Neural cell (in vitro differentiated cells): ENCODE measurements around the gene IL17RD. TPM values are rescaled to one million over a fixed set of nuclear protein-coding genes. Genes with fewer than 3 reads are reported as not detected.

Experiments used
- H2AFZ ChIP-seq: fragments of 200-600, 300-800 bp; sonication (generic), shearing (Covaris generic); 2 replicates; pipeline ENCODE4 v1.6.0; 2014; ENCODE audit warnings: low read depth, mild to moderate bottlenecking, antibody characterized with exemption, low read length, moderate library complexity
- H3F3A ChIP-seq: fragments of 200-600 bp; shearing (Covaris generic); 2 replicates; pipeline ENCODE4 v1.6.1; 2016; ENCODE audit warnings: mild to moderate bottlenecking, moderate library complexity, mixed read lengths, antibody characterized with exemption, low read length; ENCODE audit not compliant: insufficient read depth, poor library complexity, severe bottlenecking
- H3K27ac ChIP-seq: fragments of 200-600, 300-800 bp; sonication (generic), shearing (Covaris generic); 2 replicates; pipeline ENCODE4 v1.5.1; 2014; ENCODE audit warnings: mild to moderate bottlenecking, low read length, moderate library complexity
- H3K27me3 ChIP-seq: fragments of 300-800, 200-600 bp; sonication (generic), shearing (Covaris generic); 2 replicates; pipeline ENCODE4 v1.6.0; 2014; ENCODE audit warnings: mild to moderate bottlenecking, low read depth, low read length, moderate library complexity; ENCODE audit not compliant: insufficient read depth
- H3K36me3 ChIP-seq: fragments of 300-800, 200-600 bp; sonication (generic), shearing (Covaris generic); 2 replicates; pipeline ENCODE4 v1.5.1; 2014; ENCODE audit warnings: mild to moderate bottlenecking, antibody characterized with exemption, low read length, moderate library complexity; ENCODE audit not compliant: insufficient read depth
- H3K4me2 ChIP-seq: fragments of 300-800, 200-600 bp; sonication (generic), shearing (Covaris generic); 2 replicates; pipeline ENCODE4 v1.6.0; 2014; ENCODE audit warnings: mild to moderate bottlenecking, low read length
- H3K4me3 ChIP-seq: fragments of 300-800, 200-600 bp; sonication (generic), shearing (Covaris generic); 2 replicates; pipeline ENCODE4 v1.5.1; 2014; ENCODE audit warnings: mild to moderate bottlenecking, low read length, moderate library complexity
- H3K79me2 ChIP-seq: fragments of 200-600 bp; shearing (Covaris generic); replicated peaks from 2 replicates; pipeline ENCODE4 v1.6.0; 2014; ENCODE audit warnings: mild to moderate bottlenecking, low read length, moderate library complexity; ENCODE audit not compliant: insufficient read depth
- H3K9ac ChIP-seq: fragments of 300-800, 200-600 bp; sonication (generic), shearing (Covaris generic); 2 replicates; pipeline ENCODE4 v1.6.1; 2016; ENCODE audit warnings: mild to moderate bottlenecking, low read length, mixed read lengths
- H3K9me2 ChIP-seq: fragments of 200-600 bp; shearing (Covaris generic); 2 replicates; pipeline ENCODE4 v1.6.1; 2016; ENCODE audit warnings: mild to moderate bottlenecking, low read length, mixed read lengths; ENCODE audit not compliant: insufficient read depth
- H3K9me3 ChIP-seq: fragments of 200-600, 300-800 bp; sonication (generic), shearing (Covaris generic); 2 replicates; pipeline ENCODE4 v1.6.1; 2016; ENCODE audit warnings: mild to moderate bottlenecking, mixed run types, low read length, moderate library complexity, mixed read lengths
- H4K20me1 ChIP-seq: fragments of 200-600 bp; shearing (Covaris generic); 2 replicates; pipeline ENCODE4 v1.6.1; 2016; ENCODE audit warnings: mild to moderate bottlenecking, mixed run types; ENCODE audit not compliant: insufficient read depth
- EP300 ChIP-seq: fragments of 450-650 bp; conservative IDR thresholded peaks from 2 replicates; pipeline ENCODE4 v1.6.1; 2014; ENCODE audit warnings: antibody characterized with exemption, mild to moderate bottlenecking, moderate library complexity; ENCODE audit not compliant: poor library complexity, severe bottlenecking
- EZH2 ChIP-seq: fragments of 200-600, 300-800 bp; shearing (Covaris generic), sonication (generic); IDR thresholded peaks from 2 replicates; pipeline ENCODE4 v1.6.1; 2014; ENCODE audit warnings: antibody characterized with exemption, low read length, borderline replicate concordance, mild to moderate bottlenecking; ENCODE audit not compliant: insufficient read depth, poor library complexity, severe bottlenecking
- MXI1 ChIP-seq: fragments of 450-650 bp; conservative IDR thresholded peaks from 2 replicates; pipeline ENCODE4 v1.6.1; 2014; ENCODE audit warnings: antibody characterized with exemption, mild to moderate bottlenecking; ENCODE audit not compliant: poor library complexity, severe bottlenecking
- POLR2AphosphoS5 ChIP-seq: IDR thresholded peaks from 2 replicates; pipeline ENCODE4 v1.6.1; 2012
- RAD21 ChIP-seq: fragments of 450-650 bp; conservative IDR thresholded peaks from 2 replicates; pipeline ENCODE4 v1.6.1; 2014; ENCODE audit warnings: antibody characterized with exemption, mild to moderate bottlenecking, moderate library complexity
- SMC3 ChIP-seq: fragments of 450-650 bp; conservative IDR thresholded peaks from 2 replicates; pipeline ENCODE4 v1.6.1; 2014; ENCODE audit warnings: antibody characterized with exemption, mild to moderate bottlenecking, moderate library complexity; ENCODE audit not compliant: poor library complexity
- TAF1 ChIP-seq: IDR thresholded peaks from 2 replicates; pipeline ENCODE4 v1.6.1; 2012; ENCODE audit warnings: low read depth
- polyA plus RNA-seq: library from polyadenylated mRNA; depleted of rRNA; stranded (reverse); fragments of >200 nt; gene quantifications from 2 replicates; pipeline ENCODE4 v1.2.3, GENCODE V29; 2014
- TF ChIP-seq, protein P1 (sequence below): fragments of 450-650 bp; IDR thresholded peaks from 2 replicates; pipeline ENCODE4 v1.5.1; 2014; ENCODE audit warnings: antibody characterized with exemption, mild to moderate bottlenecking, moderate library complexity; ENCODE audit not compliant: poor library complexity, severe bottlenecking
- TF ChIP-seq, protein P2 (sequence below): IDR thresholded peaks from 2 replicates; pipeline ENCODE4 v1.6.1; 2012; ENCODE audit warnings: borderline replicate concordance

IL17RD gene
- polyA plus RNA-seq, 1 donor from 2014 or later = 14.8 TPM

- Histone ChIP-seq H3K27me3 (no peaks in the 10 kb centered on the region), H3K9me3 (no peaks in the 10 kb centered on the region), H3F3A (no peaks in the 10 kb centered on the region), H3K9me2 (no peaks in the 10 kb centered on the region), H3K79me2 (peaks cover 17% of the 10 kb centered on the region), H3K27ac (no peak overlapping the region), H3K36me3 (no peaks in the 10 kb centered on the region), H4K20me1 (no peaks in the 10 kb centered on the region), H3K9ac (no peak overlapping the region), H3K4me3 (no peak overlapping the region), H3K4me2 (no peak overlapping the region), H2AFZ (no peak overlapping the region)
- TF ChIP-seq EZH2 (no peak), TAF1 (no peak), POLR2AphosphoS5 (no peak), MXI1 (no peak), SMC3 (no peak), RAD21 (no peak), EP300 (no peak)
- TF ChIP-seq, protein P1, sequence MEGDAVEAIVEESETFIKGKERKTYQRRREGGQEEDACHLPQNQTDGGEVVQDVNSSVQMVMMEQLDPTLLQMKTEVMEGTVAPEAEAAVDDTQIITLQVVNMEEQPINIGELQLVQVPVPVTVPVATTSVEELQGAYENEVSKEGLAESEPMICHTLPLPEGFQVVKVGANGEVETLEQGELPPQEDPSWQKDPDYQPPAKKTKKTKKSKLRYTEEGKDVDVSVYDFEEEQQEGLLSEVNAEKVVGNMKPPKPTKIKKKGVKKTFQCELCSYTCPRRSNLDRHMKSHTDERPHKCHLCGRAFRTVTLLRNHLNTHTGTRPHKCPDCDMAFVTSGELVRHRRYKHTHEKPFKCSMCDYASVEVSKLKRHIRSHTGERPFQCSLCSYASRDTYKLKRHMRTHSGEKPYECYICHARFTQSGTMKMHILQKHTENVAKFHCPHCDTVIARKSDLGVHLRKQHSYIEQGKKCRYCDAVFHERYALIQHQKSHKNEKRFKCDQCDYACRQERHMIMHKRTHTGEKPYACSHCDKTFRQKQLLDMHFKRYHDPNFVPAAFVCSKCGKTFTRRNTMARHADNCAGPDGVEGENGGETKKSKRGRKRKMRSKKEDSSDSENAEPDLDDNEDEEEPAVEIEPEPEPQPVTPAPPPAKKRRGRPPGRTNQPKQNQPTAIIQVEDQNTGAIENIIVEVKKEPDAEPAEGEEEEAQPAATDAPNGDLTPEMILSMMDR = no peak
- TF ChIP-seq, protein P2, sequence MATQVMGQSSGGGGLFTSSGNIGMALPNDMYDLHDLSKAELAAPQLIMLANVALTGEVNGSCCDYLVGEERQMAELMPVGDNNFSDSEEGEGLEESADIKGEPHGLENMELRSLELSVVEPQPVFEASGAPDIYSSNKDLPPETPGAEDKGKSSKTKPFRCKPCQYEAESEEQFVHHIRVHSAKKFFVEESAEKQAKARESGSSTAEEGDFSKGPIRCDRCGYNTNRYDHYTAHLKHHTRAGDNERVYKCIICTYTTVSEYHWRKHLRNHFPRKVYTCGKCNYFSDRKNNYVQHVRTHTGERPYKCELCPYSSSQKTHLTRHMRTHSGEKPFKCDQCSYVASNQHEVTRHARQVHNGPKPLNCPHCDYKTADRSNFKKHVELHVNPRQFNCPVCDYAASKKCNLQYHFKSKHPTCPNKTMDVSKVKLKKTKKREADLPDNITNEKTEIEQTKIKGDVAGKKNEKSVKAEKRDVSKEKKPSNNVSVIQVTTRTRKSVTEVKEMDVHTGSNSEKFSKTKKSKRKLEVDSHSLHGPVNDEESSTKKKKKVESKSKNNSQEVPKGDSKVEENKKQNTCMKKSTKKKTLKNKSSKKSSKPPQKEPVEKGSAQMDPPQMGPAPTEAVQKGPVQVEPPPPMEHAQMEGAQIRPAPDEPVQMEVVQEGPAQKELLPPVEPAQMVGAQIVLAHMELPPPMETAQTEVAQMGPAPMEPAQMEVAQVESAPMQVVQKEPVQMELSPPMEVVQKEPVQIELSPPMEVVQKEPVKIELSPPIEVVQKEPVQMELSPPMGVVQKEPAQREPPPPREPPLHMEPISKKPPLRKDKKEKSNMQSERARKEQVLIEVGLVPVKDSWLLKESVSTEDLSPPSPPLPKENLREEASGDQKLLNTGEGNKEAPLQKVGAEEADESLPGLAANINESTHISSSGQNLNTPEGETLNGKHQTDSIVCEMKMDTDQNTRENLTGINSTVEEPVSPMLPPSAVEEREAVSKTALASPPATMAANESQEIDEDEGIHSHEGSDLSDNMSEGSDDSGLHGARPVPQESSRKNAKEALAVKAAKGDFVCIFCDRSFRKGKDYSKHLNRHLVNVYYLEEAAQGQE = no peak
Measured at GRCh38 chr3:57132674-57133073, 32.5 kb downstream of the IL17RD start.

GRCh38 chr3:57131210-57131588 is 34.0 kb downstream of the IL17RD start:
- Histone ChIP-seq H4K20me1 (no peaks in the 10 kb centered on the region), H3K79me2 (peaks cover 14% of the 10 kb centered on the region), H3K9ac (no peak overlapping the region), H3K27ac (peak overlapping the region; percentile 42), H3K4me2 (no peak overlapping the region), H2AFZ (no peak overlapping the region), H3K27me3 (no peaks in the 10 kb centered on the region), H3K9me3 (no peaks in the 10 kb centered on the region), H3K9me2 (no peaks in the 10 kb centered on the region), H3F3A (no peaks in the 10 kb centered on the region), H3K36me3 (no peaks in the 10 kb centered on the region), H3K4me3 (peak overlapping the region; percentile 41)
- TF ChIP-seq, protein P2 = no peak
- no peak for TF ChIP-seq SMC3
- TF ChIP-seq TAF1 = no peak
- no peak for TF ChIP-seq MXI1
- TF ChIP-seq POLR2AphosphoS5 = no peak
- TF ChIP-seq RAD21 = no peak
- TF ChIP-seq EZH2 = no peak
- TF ChIP-seq, protein P1 = no peak
- TF ChIP-seq EP300 = no peak
